Activated CD4-positive, alpha-beta memory T cell treated with anti-CD3 and anti-CD28 coated beads, Interleukin-2, amount 10 ng/mL, durations not matched to agents 7 days and 5 days (primary cell): ENCODE results near the gene MRPL55. TPM values are rescaled to one million over a fixed set of nuclear protein-coding genes. Genes with fewer than 3 reads are reported as not detected.

Experiments
- CTCF ChIA-PET: fragments of 350-600 bp; sonication (Branson Sonifier 250); formaldehyde crosslinking; loops from one replicate; lab custom pipeline; 2021; ENCODE audit warnings: antibody characterized with exemption, inconsistent platforms; lab: Charles Lee
- POLR2A ChIA-PET: fragments of 350-600 bp; sonication (Branson Sonifier 250); formaldehyde crosslinking; loops from one replicate; lab custom pipeline; 2021; ENCODE audit warnings: antibody characterized with exemption; lab: Charles Lee
- DNase-seq: peaks from one replicate; pipeline ENCODE4 v3.0.0-alpha.2; 2020
- H3K27ac Mint-ChIP-seq: one replicate; pipeline ENCODE4 v1.8.0; 2021; ENCODE audit warnings: mild to moderate bottlenecking, mixed read lengths
- H3K27me3 Mint-ChIP-seq: one replicate; pipeline ENCODE4 v1.8.0; 2021; ENCODE audit warnings: mixed read lengths
- H3K36me3 Mint-ChIP-seq: one replicate; pipeline ENCODE4 v1.8.0; 2021; ENCODE audit warnings: low read depth, mixed read lengths
- H3K4me1 Mint-ChIP-seq: one replicate; pipeline ENCODE4 v1.8.0; 2021; ENCODE audit warnings: mixed read lengths
- H3K4me3 Mint-ChIP-seq: one replicate; pipeline ENCODE4 v1.8.0; 2021; ENCODE audit warnings: mild to moderate bottlenecking, mixed read lengths
- H3K9me3 Mint-ChIP-seq: one replicate; pipeline ENCODE4 v1.8.0; 2021; ENCODE audit warnings: mixed read lengths
- total RNA-seq, 2 experiments: library from RNA; stranded (reverse); gene quantifications; one replicate each; pipeline ENCODE4 v1.2.3, GENCODE V29; 2021

The MRPL55 gene
- total RNA-seq, 2 experiments from 2014 or later, result 43.1 to 43.9 TPM

DNA sequence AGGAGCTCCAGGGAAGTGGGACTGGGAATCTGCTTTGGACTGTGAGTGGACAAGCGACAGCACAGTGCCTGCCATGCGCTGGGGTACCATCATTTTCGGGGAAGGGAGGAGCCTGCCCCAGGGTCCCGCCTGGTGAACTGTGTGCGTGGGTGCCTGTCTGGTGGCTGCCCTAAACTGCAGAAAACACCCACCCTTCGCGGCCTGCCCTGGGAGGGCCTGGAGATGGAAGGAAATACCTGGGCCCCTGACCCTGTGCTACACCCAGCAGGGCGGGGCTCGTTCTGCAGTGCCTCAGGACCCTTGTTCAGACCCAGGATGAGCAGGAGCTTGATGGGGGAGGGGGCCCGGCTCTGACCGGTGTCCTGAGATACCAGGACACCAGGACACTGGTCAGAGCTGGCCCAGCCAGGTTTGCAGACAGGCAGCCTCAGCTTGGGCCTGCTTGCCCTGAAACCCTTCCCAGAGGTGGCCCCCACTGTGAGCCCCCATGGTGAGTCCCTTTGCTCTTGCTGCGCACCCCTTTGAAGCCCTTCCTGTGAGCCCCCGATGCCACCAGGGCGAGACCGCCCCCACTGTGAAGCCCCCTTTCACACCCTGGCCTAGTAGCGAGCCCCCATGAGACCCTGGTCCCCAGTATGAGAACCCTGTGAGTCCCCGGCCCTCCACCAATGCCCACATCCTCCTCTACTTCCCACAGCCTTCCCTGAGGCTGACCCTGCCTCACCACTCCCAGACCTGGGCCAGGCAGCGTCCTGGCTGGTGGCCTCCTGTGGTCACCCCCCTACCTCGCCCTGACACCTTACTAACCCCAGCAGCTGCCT is 43.2 kb upstream of the MRPL55 start:
- Mint-ChIP-seq H3K9me3 (no peaks in the 10 kb centered on the region), H3K4me1 (no peaks in the 10 kb centered on the region), H3K27ac (no peak overlapping the region), H3K36me3 (no peaks in the 10 kb centered on the region), H3K4me3 (no peak overlapping the region), H3K27me3 (no peaks in the 10 kb centered on the region)
- POLR2A ChIA-PET, result interaction anchor here (0.6 to 1.9 kb wide), 6 partner anchors 7 to 372 kb away, joined by 3 to 11 read pairs (median 4); partner anchors contain the start of genes GUK1 and IBA57
- CTCF ChIA-PET, result interaction anchor here (1.0 kb wide), 1 partner anchor 13 kb away, joined by 3 read pairs; the partner anchor contains the start of gene IBA57
- no peak for DNase-seq

DNA sequence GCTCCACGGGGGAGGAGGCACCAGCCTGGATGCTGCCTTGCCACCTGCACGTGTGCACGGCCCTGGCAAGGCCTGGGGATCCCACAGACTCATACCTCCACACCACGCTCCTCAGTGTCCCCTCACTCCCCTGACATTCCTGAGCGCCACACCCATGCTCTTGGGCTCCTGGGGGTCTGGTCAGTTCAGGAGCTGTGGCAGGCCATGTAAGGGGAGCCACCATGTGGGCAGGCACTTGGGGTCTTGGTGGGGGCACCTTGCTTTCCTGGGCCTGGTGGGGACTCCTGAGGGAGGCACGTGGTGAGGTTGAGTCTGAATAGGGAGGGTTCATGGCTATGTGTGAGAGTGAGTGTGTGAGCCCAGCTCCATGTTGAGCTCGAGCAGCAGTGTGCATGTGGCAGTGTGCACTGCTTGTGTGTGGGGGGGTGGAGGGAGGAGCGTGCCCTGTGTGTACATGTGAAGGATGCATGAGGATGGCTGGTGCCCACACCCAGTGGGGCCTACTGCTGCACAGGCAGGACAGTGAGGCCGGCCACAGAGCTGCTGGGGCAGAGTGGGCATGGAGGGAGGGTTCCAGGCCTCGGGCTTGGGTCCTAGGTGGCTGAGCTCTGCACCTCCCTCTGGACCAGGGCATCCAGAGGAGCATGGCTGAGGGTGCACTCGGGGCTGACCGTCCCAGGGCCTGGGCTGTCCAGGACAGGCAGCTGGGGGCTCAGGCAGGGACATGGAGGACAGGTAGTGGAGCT is 42.3 kb upstream of the MRPL55 start:
- no peak for DNase-seq
- H3K4me3 Mint-ChIP-seq, result no peak overlapping the region
- no peaks in the 10 kb centered on the region for H3K4me1 Mint-ChIP-seq
- H3K27me3 Mint-ChIP-seq, result no peaks in the 10 kb centered on the region
- ChIA-PET CTCF (interaction anchor here (1.0 kb wide), 1 partner anchor 14 kb away, joined by 3 read pairs; the partner anchor contains the start of gene IBA57), POLR2A (interaction anchor here (0.8 to 1.9 kb wide), 6 partner anchors 8 to 15 kb away, joined by 3 to 11 read pairs (median 4); partner anchors contain the start of genes GUK1 and IBA57)
- no peaks in the 10 kb centered on the region for H3K36me3 Mint-ChIP-seq
- H3K27ac Mint-ChIP-seq, result no peak overlapping the region
- no peaks in the 10 kb centered on the region for H3K9me3 Mint-ChIP-seq

GRCh38 chr1:228150461-228151179 is 41.5 kb upstream of the MRPL55 start:
- ChIA-PET POLR2A (interaction anchor here (1.3 to 1.7 kb wide), 3 partner anchors 10 to 16 kb away, joined by 4 to 5 read pairs (median 5); partner anchors contain the start of genes GUK1 and IBA57), CTCF (no interaction called here)
- no peaks in the 10 kb centered on the region for H3K4me1 Mint-ChIP-seq
- H3K27me3 Mint-ChIP-seq, result no peaks in the 10 kb centered on the region
- no peak overlapping the region for H3K27ac Mint-ChIP-seq
- no peaks in the 10 kb centered on the region for H3K36me3 Mint-ChIP-seq
- H3K9me3 Mint-ChIP-seq, result no peaks in the 10 kb centered on the region
- no peak overlapping the region for H3K4me3 Mint-ChIP-seq
- no peak for DNase-seq

- Mint-ChIP-seq H3K4me3 (no peak overlapping the region), H3K27ac (no peak overlapping the region), H3K9me3 (no peaks in the 10 kb centered on the region), H3K27me3 (no peaks in the 10 kb centered on the region), H3K4me1 (no peaks in the 10 kb centered on the region), H3K36me3 (no peaks in the 10 kb centered on the region)
- DNase-seq, result no peak
- POLR2A ChIA-PET, result interaction anchor here (1.6 kb wide), 1 partner anchor 15 kb away, joined by 5 read pairs; the partner anchor contains the start of gene IBA57
- CTCF ChIA-PET, result no interaction called here
Measured at GRCh38 chr1:228150120-228150460, 41.0 kb upstream of the MRPL55 start.

DNA sequence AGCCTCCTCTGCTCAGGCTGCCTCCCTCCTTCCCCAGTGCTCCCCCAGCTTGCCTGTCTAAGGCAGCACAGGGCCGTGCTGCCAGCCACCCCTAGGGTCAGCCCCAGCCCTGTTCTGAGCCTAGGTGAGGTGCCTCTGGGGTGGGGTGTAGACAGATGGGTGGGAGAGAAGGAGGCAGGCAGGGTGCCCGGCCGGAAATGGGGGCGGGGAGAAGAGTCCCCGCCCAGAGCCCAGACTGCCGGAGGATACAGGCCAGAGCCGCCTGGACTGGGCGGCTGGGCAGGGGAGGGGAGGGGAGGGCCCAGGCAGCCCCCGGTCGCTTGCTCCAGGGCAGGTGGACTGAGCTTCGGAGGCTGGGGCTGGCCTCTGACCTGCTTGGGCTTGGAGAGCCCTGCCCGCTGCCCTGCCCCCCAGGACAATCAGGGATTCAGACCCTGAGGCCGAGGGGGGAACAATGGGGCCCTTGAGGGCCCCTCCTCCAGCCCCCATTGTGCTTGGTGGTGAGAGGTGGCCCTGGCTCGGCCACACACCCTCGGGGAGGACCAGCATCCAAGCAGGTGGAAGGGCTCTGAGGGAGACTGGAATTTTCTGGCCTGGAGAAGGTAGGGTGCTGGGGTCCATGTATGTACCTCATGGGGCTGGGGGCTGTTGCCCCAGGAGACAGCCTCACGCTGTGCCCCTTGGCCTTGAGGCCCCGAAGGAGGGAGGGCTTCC is 40.5 kb upstream of the MRPL55 start, which contains the start of gene GJC2:
Gene GJC2, plus strand, starts transcription at position 525 of the 714 bp plus-strand sequence. CDS start 7,829 bp downstream, outside the sequence.
- no peaks in the 10 kb centered on the region for H3K9me3 Mint-ChIP-seq
- CTCF ChIA-PET, result no interaction called here
- H3K27ac Mint-ChIP-seq, result no peak within 1 kb of the TSS
- POLR2A ChIA-PET, result interaction anchor here (1.0 to 1.6 kb wide), 2 partner anchors 9 to 15 kb away, joined by 3 to 5 read pairs; partner anchors contain the start of genes GUK1 and IBA57
- H3K4me3 Mint-ChIP-seq, result no peak within 1 kb of the TSS
- no peaks in the 10 kb centered on the region for H3K36me3 Mint-ChIP-seq
- no peaks in the 10 kb centered on the region for H3K4me1 Mint-ChIP-seq
- H3K27me3 Mint-ChIP-seq, result no peaks in the 10 kb centered on the region
- DNase-seq, result no peak

GRCh38 chr1:228148935-228149405 is 39.9 kb upstream of the MRPL55 start:
- ChIA-PET CTCF (no interaction called here), POLR2A (interaction anchor here (1.0 kb wide), 1 partner anchor 8 kb away, joined by 3 read pairs; the partner anchor contains the start of gene GUK1)
- peaks cover 4% of the 10 kb centered on the region for H3K4me1 Mint-ChIP-seq
- H3K9me3 Mint-ChIP-seq, result no peaks in the 10 kb centered on the region
- H3K27me3 Mint-ChIP-seq, result no peaks in the 10 kb centered on the region
- H3K4me3 Mint-ChIP-seq, result no peak overlapping the region
- no peak overlapping the region for H3K27ac Mint-ChIP-seq
- DNase-seq, result no peak
- no peaks in the 10 kb centered on the region for H3K36me3 Mint-ChIP-seq

DNA sequence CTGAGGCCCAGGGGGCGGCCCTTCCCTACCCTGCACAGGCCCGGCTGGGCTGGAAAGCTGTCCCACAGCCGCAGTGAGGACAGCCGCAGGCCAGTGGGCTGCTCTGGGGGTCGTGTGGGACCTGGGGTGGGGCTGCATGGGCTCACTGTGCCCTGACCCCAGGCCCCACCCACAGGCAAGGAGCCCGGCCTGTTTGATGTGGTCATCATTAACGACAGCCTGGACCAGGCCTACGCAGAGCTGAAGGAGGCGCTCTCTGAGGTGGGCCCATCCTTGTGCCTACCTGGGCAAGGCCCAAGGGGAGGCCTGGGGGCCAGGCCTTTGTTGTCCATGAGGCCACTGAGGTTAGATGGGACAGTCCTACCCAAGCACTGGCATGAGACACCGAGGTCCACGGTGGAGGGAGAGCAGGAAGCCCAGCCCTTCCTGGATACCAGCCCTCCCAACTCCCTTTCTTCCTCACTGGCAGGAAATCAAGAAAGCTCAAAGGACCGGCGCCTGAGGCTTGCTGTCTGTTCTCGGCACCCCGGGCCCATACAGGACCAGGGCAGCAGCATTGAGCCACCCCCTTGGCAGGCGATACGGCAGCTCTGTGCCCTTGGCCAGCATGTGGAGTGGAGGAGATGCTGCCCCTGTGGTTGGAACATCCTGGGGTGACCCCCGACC is 39.2 kb upstream of the MRPL55 start:
- POLR2A ChIA-PET, result interaction anchor here (1.0 kb wide), 1 partner anchor 8 kb away, joined by 3 read pairs; the partner anchor contains the start of gene GUK1

DNA sequence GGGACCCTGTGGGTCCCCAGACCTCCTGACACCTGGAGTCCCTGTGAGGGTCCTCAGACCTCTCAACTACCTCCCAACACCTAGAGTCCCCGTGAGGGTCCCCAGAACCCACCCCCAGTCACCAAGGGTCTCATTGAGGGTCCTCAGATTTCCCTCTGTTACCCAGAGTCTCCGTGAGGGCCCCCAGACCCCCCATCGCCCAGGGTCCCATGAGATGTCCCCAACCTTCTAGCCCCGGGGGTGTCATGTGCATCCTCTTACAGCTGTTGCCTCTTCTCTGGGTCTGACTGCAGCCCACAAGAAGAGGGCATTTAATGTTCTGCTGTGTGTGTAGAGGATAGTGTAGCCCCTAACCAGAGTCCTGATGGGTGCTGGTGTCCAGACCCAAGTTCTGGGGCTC is 38.7 kb upstream of the MRPL55 start:
- no peak overlapping the region for H3K4me3 Mint-ChIP-seq

More for the DNA sequence above, 39.2 kb upstream of the MRPL55 start:
- Mint-ChIP-seq H3K27ac (no peak overlapping the region), H3K27me3 (no peaks in the 10 kb centered on the region), H3K36me3 (peaks cover 6% of the 10 kb centered on the region), H3K4me3 (no peak overlapping the region), H3K4me1 (peaks cover 10% of the 10 kb centered on the region), H3K9me3 (no peaks in the 10 kb centered on the region)
- CTCF ChIA-PET, result no interaction called here
- no peak for DNase-seq

DNA sequence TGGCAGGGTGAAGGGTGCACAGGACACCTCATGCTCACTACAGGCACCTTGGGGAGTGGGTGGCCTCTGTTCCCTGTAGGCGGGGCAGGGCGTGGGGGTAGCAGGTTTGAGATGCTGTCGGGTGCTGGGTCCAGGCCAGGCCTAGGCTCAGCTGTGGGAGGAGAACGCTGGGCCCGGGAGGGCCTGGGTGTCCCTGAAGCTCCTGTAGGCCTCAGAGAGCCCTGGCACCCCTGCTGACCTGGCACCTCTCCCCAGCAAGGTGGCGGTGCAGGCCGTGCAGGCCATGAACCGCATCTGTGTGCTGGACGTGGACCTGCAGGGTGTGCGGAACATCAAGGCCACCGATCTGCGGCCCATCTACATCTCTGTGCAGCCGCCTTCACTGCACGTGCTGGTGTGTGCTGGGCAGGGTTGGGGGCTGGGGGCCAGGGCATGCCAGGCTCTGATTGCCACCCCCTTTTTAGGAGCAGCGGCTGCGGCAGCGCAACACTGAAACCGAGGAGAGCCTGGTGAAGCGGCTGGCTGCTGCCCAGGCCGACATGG is 38.1 kb upstream of the MRPL55 start:
- no peaks in the 10 kb centered on the region for H3K9me3 Mint-ChIP-seq
- ChIA-PET POLR2A (no interaction called here), CTCF (no interaction called here)

More for the DNA sequence above, 38.7 kb upstream of the MRPL55 start:
- Mint-ChIP-seq H3K4me1 (peaks cover 16% of the 10 kb centered on the region), H3K27ac (no peak overlapping the region), H3K27me3 (no peaks in the 10 kb centered on the region), H3K9me3 (no peaks in the 10 kb centered on the region), H3K36me3 (peaks cover 12% of the 10 kb centered on the region)
- CTCF ChIA-PET, result no interaction called here
- no peak for DNase-seq
- POLR2A ChIA-PET, result no interaction called here

DNA sequence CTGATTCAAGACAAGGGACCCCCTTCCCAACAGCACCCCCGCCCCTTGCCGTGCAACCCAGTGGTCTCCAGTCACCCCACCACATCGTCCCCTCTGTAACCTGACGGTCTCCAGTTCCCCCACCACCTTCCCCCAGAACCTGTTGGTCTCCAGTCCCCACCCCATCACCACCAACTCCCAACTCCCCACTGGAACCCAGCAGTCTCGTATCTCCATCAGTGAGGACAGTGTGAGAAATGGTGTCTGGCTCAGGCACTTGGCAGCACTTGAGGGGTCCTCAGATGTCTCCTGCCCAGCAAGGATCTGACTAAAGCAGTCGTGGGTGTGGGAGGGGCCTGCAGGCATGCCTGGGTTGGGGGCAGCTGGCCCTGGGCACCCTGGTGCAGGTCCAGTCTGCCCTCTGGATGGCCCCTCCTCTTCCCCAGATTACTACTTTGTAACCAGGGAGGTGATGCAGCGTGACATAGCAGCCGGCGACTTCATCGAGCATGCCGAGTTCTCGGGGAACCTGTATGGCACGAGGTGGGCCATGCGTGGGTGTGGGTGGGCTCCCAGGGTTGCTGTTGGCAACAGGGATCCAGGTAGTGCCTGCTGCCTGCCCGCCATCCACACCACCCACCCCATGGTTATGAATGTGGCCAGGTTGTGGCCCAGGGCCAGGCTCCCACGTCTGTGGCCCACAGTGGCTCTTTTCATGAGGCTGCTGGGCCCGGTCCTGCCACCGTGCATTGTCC is 37.5 kb upstream of the MRPL55 start:
- ChIA-PET CTCF (no interaction called here), POLR2A (interaction anchor here (10.2 kb wide), 1 partner anchor 19 kb away, joined by 95 read pairs; the partner anchor contains the start of gene IBA57)
- DNase-seq, result no peak
- Mint-ChIP-seq H3K4me1 (peaks cover 27% of the 10 kb centered on the region), H3K36me3 (peaks cover 20% of the 10 kb centered on the region), H3K27ac (no peak overlapping the region), H3K27me3 (no peaks in the 10 kb centered on the region), H3K9me3 (no peaks in the 10 kb centered on the region), H3K4me3 (no peak overlapping the region)

More for the DNA sequence above, 38.1 kb upstream of the MRPL55 start:
- no peaks in the 10 kb centered on the region for H3K27me3 Mint-ChIP-seq
- H3K4me3 Mint-ChIP-seq, result no peak overlapping the region
- peaks cover 21% of the 10 kb centered on the region for H3K4me1 Mint-ChIP-seq
- peaks cover 16% of the 10 kb centered on the region for H3K36me3 Mint-ChIP-seq
- no peak for DNase-seq
- no peak overlapping the region for H3K27ac Mint-ChIP-seq
